GM10266 (cell line): Measurements from ENCODE around the gene DOCK4.

Experiments
- DNase-seq: peaks from one replicate; pipeline ENCODE4 v3.0.0; 2012; ENCODE audit errors: extremely low spot score
- TF ChIP-seq, protein P1 (sequence below): IDR thresholded peaks from 2 replicates; pipeline ENCODE4 v1.5.1; 2012; ENCODE audit warnings: mild to moderate bottlenecking, low read depth; ENCODE audit not compliant: control insufficient read depth, insufficient read depth; ENCODE audit errors: missing control alignments

DOCK4 gene

DNA sequence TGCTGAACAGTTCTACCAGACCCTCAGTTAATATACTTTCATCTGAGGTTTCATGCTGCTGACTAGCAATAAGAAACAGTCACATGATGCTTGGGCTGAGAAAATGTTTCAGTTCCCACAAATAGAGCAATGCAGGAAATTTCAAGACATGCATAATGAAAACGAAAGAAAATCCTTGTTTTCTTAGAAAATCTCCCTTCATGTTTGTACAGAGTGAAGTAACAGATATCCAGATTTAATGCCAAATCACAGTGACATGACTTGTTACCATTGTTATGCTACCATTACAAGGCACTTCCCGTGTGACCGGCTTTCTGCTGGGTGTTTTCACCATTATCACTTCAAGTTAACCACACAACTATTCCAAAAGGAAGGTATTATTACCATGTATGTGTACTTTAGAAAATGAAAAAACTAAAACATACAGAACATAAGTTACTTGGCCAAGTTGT, 121.7 kb downstream of the DOCK4 start:
- DNase-seq = no peak

GRCh38 chr7:112083776-112084355, 122.3 kb downstream of the DOCK4 start:
- TF ChIP-seq, protein P1, sequence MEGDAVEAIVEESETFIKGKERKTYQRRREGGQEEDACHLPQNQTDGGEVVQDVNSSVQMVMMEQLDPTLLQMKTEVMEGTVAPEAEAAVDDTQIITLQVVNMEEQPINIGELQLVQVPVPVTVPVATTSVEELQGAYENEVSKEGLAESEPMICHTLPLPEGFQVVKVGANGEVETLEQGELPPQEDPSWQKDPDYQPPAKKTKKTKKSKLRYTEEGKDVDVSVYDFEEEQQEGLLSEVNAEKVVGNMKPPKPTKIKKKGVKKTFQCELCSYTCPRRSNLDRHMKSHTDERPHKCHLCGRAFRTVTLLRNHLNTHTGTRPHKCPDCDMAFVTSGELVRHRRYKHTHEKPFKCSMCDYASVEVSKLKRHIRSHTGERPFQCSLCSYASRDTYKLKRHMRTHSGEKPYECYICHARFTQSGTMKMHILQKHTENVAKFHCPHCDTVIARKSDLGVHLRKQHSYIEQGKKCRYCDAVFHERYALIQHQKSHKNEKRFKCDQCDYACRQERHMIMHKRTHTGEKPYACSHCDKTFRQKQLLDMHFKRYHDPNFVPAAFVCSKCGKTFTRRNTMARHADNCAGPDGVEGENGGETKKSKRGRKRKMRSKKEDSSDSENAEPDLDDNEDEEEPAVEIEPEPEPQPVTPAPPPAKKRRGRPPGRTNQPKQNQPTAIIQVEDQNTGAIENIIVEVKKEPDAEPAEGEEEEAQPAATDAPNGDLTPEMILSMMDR = no peak
- no peak for DNase-seq

More for the DNA sequence above, 121.7 kb downstream of the DOCK4 start:
- TF ChIP-seq, protein P1 = no peak

DNA sequence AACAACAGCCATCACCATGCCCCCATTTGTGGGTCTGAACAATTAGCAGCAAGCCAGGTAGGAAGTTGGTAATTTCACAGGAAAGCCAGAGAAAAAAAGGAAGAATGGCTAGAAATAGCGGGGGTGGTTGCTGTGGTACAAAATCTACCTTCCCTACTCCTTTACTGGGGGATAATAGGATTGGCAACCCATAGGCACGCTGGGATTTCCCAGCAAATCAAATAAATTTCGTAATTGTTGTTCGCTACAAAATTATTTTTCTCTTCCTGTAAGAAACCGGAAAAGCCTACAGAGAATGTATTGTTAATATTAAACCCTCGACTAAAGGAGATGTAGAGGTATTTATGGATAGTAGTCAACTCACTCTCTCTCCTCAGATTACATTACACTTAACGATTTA, 123.9 kb downstream of the DOCK4 start:
- DNase-seq = no peak
- TF ChIP-seq, protein P1 = no peak

- TF ChIP-seq, protein P1 = no peak
- no peak for DNase-seq
Measured at GRCh38 chr7:112081778-112082177, 124.4 kb downstream of the DOCK4 start.

- TF ChIP-seq, protein P1 = no peak
- DNase-seq = no peak
Measured at GRCh38 chr7:112080978-112081377, 125.2 kb downstream of the DOCK4 start.

- TF ChIP-seq, protein P1 = no peak
- no peak for DNase-seq
Measured at GRCh38 chr7:112080441-112080840, 125.8 kb downstream of the DOCK4 start.

- TF ChIP-seq, protein P1 = no peak
Measured at GRCh38 chr7:112079673-112080072, 126.5 kb downstream of the DOCK4 start.

More at GRCh38 chr7:112079673-112080072, 126.5 kb downstream of the DOCK4 start:
- DNase-seq = no peak
